Colonic mucosa (tissue), 4 donors: ENCODE results near the gene PRKCG. TPM values are rescaled to one million over a fixed set of nuclear protein-coding genes. Genes with fewer than 3 reads are reported as not detected.

Experiments used
- DNase-seq: peaks from one replicate; pipeline ENCODE4 v3.0.0-alpha.2; 2020
- H3K27ac ChIP-seq: fragments of 200-600 bp; one replicate; pipeline ENCODE4 v1.8.0; 2021
- H3K27me3 ChIP-seq: fragments of 200-600 bp; one replicate; pipeline ENCODE4 v1.8.0; 2021
- H3K36me3 ChIP-seq: fragments of 200-600 bp; one replicate; pipeline ENCODE4 v1.8.0; 2021
- H3K4me1 ChIP-seq: fragments of 200-600 bp; one replicate; pipeline ENCODE4 v1.8.0; 2021; ENCODE audit warnings: mild to moderate bottlenecking
- H3K4me3 ChIP-seq: fragments of 200-600 bp; one replicate; pipeline ENCODE4 v1.8.0; 2021
- H3K9ac ChIP-seq, 2 donors: one replicate each; pipeline ENCODE4 v1.7.0; 2013; ENCODE audit warnings: control low read depth in 2 of 2, low read depth in 2 of 2, low read length in 2 of 2
- H3K9me3 ChIP-seq: fragments of 200-600 bp; one replicate; pipeline ENCODE4 v1.8.0; 2021
- CTCF ChIP-seq: fragments of 200-600 bp; IDR thresholded peaks from one replicate; pipeline ENCODE4 v1.8.0; 2022; ENCODE audit warnings: antibody characterized with exemption, mild to moderate bottlenecking
- intact Hi-C: fragments of 100-400 bp; cut with DNase I; formaldehyde crosslinking; loops from one replicate; pipeline ENCODE4 v1.14.1; 2022
- total RNA-seq, 2 donors: library from RNA; stranded (reverse); fragmentation: NEBNext Ultra II Directional in 1 of 2; extraction: Animal tissue kit (Norgen Biotek cat#: 25700) in 1 of 2; gene quantifications; one replicate each; pipeline ENCODE4 v1.2.1, GENCODE V29; 2021
- donor health status: healthy.
- donor health status: DM: no; HTN: no; CAD: no.
- donor health status: DM: no; HTN: no; CAD: no.

The PRKCG gene
- total RNA-seq, 2 donors from 2014 or later: 0.08 to 0.22 TPM

GRCh38 chr19:53915000-53915399 is 33.0 kb downstream of the PRKCG start:
- H3K9ac ChIP-seq: no peak overlapping the region
- no peak for TF ChIP-seq CTCF
- H3K27ac ChIP-seq: no peak overlapping the region
- H3K4me1 ChIP-seq: no peaks in the 10 kb centered on the region
- H3K27me3 ChIP-seq: peaks cover 4% of the 10 kb centered on the region
- intact Hi-C loops: no loop called here
- DNase-seq: no peak
- no peaks in the 10 kb centered on the region for H3K9me3 ChIP-seq
- H3K4me3 ChIP-seq: no peak overlapping the region
- H3K36me3 ChIP-seq: no peaks in the 10 kb centered on the region

- H3K27me3 ChIP-seq: peaks cover 4% of the 10 kb centered on the region
- no peak overlapping the region for H3K4me3 ChIP-seq
Measured at GRCh38 chr19:53916004-53916403, 34.0 kb downstream of the PRKCG start.

GRCh38 chr19:53917356-53917755 is 35.4 kb downstream of the PRKCG start:
- Histone ChIP-seq H3K27me3 (peaks cover 4% of the 10 kb centered on the region), H3K9ac (no peak overlapping the region), H3K36me3 (no peaks in the 10 kb centered on the region), H3K9me3 (no peaks in the 10 kb centered on the region), H3K4me1 (no peaks in the 10 kb centered on the region), H3K27ac (no peak overlapping the region), H3K4me3 (no peak overlapping the region)
- no peak for DNase-seq
- intact Hi-C loops: no loop called here
- no peak for TF ChIP-seq CTCF

More at GRCh38 chr19:53916004-53916403, 34.0 kb downstream of the PRKCG start:
- Histone ChIP-seq H3K4me1 (no peaks in the 10 kb centered on the region), H3K9ac (no peak overlapping the region), H3K27ac (no peak overlapping the region), H3K36me3 (no peaks in the 10 kb centered on the region), H3K9me3 (no peaks in the 10 kb centered on the region)
- intact Hi-C loops: no loop called here
- no peak for TF ChIP-seq CTCF
- no peak for DNase-seq

GRCh38 chr19:53927739-53928138 is 45.7 kb downstream of the PRKCG start:
- Histone ChIP-seq H3K9me3 (no peaks in the 10 kb centered on the region), H3K27me3 (no peaks in the 10 kb centered on the region), H3K27ac (no peak overlapping the region), H3K9ac (no peak overlapping the region), H3K4me3 (no peak overlapping the region), H3K36me3 (no peaks in the 10 kb centered on the region), H3K4me1 (no peaks in the 10 kb centered on the region)
- TF ChIP-seq CTCF: no peak
- DNase-seq: no peak
- intact Hi-C loops: no loop called here

- no peak for DNase-seq
- H3K4me1 ChIP-seq: no peaks in the 10 kb centered on the region
- no peak overlapping the region for H3K9ac ChIP-seq
- TF ChIP-seq CTCF: no peak
- no peak overlapping the region for H3K4me3 ChIP-seq
- H3K9me3 ChIP-seq: no peaks in the 10 kb centered on the region
- no peaks in the 10 kb centered on the region for H3K36me3 ChIP-seq
- intact Hi-C loops: no loop called here
- no peak overlapping the region for H3K27ac ChIP-seq
- H3K27me3 ChIP-seq: no peaks in the 10 kb centered on the region
Measured at GRCh38 chr19:53936029-53936428, 54.0 kb downstream of the PRKCG start.
